Activated CD8-positive, alpha-beta memory T cell treated with anti-CD3 and anti-CD28 coated beads, Interleukin-2, amount 10 ng/mL, durations not matched to agents 7 days and 5 days (primary cell): Measurements from ENCODE around the gene TMEM258. TPM values are rescaled to one million over a fixed set of nuclear protein-coding genes. Genes with fewer than 3 reads are reported as not detected.

Experiments used
- ATAC-seq: fragments of 150-1000 bp; cut with Tn5 transposase; one replicate; pipeline ENCODE4 v1.10.0; 2021; ENCODE audit warnings: moderate library complexity
- CTCF ChIA-PET: fragments of 350-600 bp; sonication (Branson Sonifier 250); formaldehyde crosslinking; loops from one replicate; lab custom pipeline; 2021; ENCODE audit warnings: antibody characterized with exemption; lab: Charles Lee
- DNase-seq: peaks from one replicate; pipeline ENCODE4 v3.0.0-alpha.2; 2020
- H3K27ac Mint-ChIP-seq: one replicate; pipeline ENCODE4 v1.8.0; 2021; ENCODE audit warnings: mild to moderate bottlenecking, mixed read lengths
- H3K27me3 Mint-ChIP-seq: one replicate; pipeline ENCODE4 v1.8.0; 2021; ENCODE audit warnings: mixed read lengths
- H3K36me3 Mint-ChIP-seq: one replicate; pipeline ENCODE4 v1.8.0; 2021; ENCODE audit warnings: mild to moderate bottlenecking, mixed read lengths
- H3K4me1 Mint-ChIP-seq: one replicate; pipeline ENCODE4 v1.8.0; 2021; ENCODE audit warnings: mixed read lengths
- H3K4me3 Mint-ChIP-seq: one replicate; pipeline ENCODE4 v1.8.0; 2021; ENCODE audit warnings: mild to moderate bottlenecking, moderate library complexity, mixed read lengths
- H3K9me3 Mint-ChIP-seq: one replicate; pipeline ENCODE4 v1.8.0; 2022; ENCODE audit warnings: low read depth, mixed read lengths
- total RNA-seq, 2 experiments: library from RNA; stranded (reverse); gene quantifications; one replicate each; pipeline ENCODE4 v1.2.3, GENCODE V29; 2021

Gene TMEM258
- total RNA-seq, 2 experiments from 2014 or later, result 138 to 157 TPM

DNA sequence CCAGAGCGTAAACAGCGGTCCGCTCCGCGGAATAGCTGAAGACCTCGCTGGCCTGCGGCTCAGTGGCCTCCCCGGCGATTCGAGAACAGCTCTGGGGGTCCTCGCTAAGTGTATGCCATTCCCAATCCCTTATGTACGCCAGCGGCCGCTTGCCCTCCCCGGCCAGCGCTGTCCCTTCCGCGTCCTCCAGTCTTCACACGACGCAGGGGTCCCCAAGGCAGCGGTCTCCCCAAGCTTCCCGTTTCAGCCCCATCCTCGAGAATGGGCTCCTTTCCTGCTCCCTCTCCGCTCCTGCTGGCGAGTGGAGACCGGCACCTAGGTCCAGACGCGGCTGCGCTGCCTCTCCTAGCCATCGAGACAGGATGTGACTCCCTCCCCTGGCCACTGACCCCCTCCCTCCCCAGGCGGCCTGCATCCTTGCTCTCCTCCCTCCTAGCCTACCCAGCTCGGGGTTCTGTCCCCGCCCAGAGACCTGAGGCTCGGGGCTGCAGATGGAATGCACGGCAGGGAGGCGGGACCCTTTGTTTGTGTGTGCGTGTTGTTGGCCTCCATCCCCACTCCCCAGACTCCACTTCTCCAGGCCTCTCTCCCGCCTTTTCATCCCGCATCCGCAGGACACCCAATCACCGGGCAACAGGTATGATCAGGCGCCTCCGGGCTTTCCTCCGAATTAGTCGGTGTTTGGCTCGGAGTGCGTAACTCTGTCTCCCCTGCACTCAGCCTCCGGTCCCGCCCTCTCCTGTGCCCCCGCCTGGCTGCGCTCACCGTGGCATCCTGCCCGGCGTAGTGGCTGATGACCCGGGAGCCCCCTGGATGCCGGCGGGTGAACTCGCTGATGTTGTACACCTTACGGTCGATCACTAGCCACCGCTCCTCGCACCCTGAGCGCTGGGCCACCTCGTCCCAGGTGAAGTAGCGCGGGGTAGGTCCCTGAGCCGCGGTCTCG lies 23.7 kb upstream of the TMEM258 start:
- Mint-ChIP-seq H3K27ac (peak overlapping the region; percentile 91), H3K27me3 (peaks cover 15% of the 10 kb centered on the region), H3K4me1 (peaks cover 11% of the 10 kb centered on the region), H3K36me3 (peaks cover 22% of the 10 kb centered on the region), H3K4me3 (peak overlapping the region; percentile 92), H3K9me3 (no peaks in the 10 kb centered on the region)
- CTCF ChIA-PET, result interaction anchor here (1.0 to 10.5 kb wide), 12 partner anchors 8 to 515 kb away, joined by 3 to 173 read pairs (median 4); partner anchors contain the start of genes FADS2, FEN1 and TMEM258
- ATAC-seq (peak; percentile 68), DNase-seq (peak; percentile 80)

DNA sequence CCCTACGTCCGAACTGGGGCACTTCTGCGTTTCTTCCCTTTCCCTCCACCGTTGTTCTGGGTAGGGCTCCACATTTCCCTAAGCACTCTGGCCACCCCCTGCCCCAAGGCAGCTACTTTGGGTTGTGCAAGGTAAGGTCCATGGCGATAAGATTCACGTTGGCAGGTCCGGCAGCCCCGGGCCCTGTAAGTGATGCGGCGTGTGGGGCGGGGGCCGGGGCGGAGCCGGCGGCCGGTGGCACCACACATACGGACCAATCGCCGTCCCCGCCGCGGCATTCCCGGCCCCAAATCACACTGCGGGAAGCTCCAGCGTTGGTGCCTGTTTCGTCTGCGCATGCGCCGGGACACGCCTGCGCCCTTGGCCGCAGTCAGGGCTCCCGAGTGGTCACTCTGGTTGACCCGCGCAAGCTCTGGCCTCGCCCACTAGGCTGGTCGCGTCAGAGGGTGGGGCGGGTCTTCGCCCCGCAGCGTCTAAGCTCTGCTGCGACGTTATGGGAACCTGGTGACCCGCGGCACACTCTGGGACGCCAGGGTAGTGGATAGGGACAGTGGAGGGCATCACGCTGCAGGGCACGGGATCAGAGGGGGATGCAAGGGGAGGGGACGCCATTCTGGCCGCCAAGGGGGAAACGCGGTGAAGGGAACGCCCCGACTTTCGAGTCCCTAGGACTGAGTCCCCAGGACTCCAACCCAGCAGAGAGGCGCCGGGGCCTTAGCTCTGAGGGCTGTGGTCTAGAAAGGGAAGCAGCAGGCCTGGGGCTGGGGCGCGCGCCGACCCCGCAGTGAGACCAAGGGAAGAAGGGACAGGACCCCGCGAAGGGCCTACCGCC lies 22.8 kb upstream of the TMEM258 start:
- CTCF ChIA-PET, result interaction anchor here (1.0 to 10.5 kb wide), 14 partner anchors 9 to 515 kb away, joined by 3 to 173 read pairs (median 4); partner anchors contain the start of genes FADS2, FEN1 and TMEM258

DNA sequence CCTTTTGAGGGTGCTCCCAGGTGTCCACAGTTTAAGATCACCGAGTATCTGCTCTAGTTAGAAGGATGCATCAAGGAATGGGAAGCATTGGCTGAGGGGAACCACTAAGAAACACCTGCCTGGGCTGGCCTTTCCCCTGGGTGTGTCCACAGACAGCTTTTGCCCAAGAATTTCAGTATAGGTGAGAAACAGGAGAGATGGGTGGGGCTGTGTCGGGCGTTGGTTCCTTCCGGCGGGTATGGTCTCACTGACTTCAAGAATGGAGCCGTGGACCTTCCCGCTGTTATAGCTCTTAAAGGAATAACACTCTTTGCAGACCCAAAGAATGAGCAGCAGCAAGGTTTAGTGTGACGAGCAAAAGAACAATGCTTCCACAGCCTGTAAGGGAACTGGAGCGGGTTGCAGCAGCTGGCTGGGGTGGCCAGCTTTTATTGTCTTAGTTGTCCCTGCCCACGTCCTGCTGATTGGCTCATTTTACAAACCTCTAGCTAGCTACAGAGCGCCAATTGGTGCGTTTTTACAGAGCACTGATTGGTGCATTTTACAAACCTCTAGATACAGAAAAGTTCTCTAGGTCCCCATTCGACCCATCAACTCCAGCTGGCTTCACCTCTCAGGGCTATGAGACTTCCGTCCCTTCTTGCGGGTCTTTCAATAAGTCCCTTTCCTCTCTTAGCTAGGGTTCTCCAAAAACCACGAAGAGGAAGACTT lies 22.0 kb upstream of the TMEM258 start:
- ATAC-seq, result no peak
- CTCF ChIA-PET, result interaction anchor here (1.0 to 10.5 kb wide), 9 partner anchors 9 to 516 kb away, joined by 3 to 173 read pairs (median 5); partner anchors contain the start of genes FADS2, FEN1 and TMEM258
- peak; percentile 54 for DNase-seq
- Mint-ChIP-seq H3K27ac (peak overlapping the region; percentile 78), H3K27me3 (peaks cover 15% of the 10 kb centered on the region), H3K36me3 (peaks cover 33% of the 10 kb centered on the region), H3K4me3 (peak overlapping the region; percentile 92), H3K4me1 (peaks cover 11% of the 10 kb centered on the region), H3K9me3 (no peaks in the 10 kb centered on the region)

More for the DNA sequence above, 22.8 kb upstream of the TMEM258 start:
- Mint-ChIP-seq H3K9me3 (no peaks in the 10 kb centered on the region), H3K27ac (peak overlapping the region; percentile 90), H3K4me3 (peak overlapping the region; percentile 92), H3K27me3 (peaks cover 15% of the 10 kb centered on the region), H3K36me3 (peaks cover 27% of the 10 kb centered on the region), H3K4me1 (peaks cover 11% of the 10 kb centered on the region)
- DNase-seq, result peak; percentile 74
- ATAC-seq, result peak; percentile 43

DNA sequence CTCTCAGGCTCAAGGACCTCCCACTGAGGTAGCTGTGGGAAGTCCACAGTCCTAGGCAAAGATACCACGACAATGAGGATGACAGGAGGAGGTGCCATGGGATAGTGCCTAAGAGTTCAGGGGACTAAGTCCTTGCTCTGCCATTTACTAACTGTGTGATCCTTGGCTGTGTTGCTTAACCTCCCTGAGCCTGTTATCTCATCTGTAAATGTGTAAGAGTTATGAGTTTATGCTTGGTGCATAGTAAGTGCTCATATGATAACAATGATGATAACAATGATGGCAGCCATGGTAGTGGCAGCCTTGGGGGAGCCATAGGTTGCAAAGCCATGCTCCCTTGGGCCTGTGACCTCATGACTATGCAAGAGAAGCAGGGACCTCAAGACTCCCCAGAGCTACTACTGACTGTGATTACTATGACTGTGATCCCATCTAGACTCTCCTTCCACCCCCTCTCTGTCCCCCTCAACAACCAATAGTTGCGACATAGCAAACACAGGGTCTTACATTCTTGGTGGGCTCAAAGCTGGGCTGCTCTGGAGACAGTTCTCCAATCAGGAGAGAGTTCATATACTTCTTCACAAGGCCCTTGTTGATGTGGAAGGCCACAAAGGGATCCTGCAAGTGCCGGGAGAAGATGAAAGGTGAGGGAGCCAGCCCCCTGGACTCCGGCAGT lies 20.5 kb upstream of the TMEM258 start:
- Mint-ChIP-seq H3K4me3 (no peak overlapping the region), H3K27ac (no peak overlapping the region), H3K27me3 (peaks cover 8% of the 10 kb centered on the region), H3K9me3 (no peaks in the 10 kb centered on the region), H3K36me3 (peaks cover 34% of the 10 kb centered on the region), H3K4me1 (peaks cover 11% of the 10 kb centered on the region)
- DNase-seq, result no peak
- ATAC-seq, result no peak
- CTCF ChIA-PET, result interaction anchor here (1.1 to 10.5 kb wide), 6 partner anchors 16 to 269 kb away, joined by 3 to 173 read pairs (median 6); partner anchors contain the start of genes FADS2, FEN1 and TMEM258

DNA sequence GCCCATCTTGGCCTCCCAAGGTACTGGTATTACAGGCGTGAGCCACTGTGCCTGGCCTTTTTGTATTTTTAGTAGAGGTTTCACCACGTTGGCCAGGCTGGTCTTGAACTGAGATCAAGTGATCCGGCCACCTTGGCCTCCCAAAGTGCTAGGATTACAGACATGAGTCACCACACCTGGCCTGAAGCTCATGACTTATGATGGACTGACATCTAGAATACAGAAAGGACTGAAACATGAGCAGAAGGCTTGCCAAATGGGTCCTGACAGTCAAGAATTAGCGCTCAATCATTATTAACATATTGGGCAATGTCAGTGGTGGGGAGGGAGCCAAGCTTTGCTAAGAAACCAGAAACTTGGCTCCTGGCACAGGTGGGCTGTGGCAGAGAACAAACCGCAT lies 19.4 kb upstream of the TMEM258 start:
- Mint-ChIP-seq H3K4me3 (no peak overlapping the region), H3K4me1 (peaks cover 8% of the 10 kb centered on the region), H3K36me3 (peaks cover 41% of the 10 kb centered on the region), H3K27me3 (no peaks in the 10 kb centered on the region), H3K27ac (no peak overlapping the region), H3K9me3 (no peaks in the 10 kb centered on the region)
- no peak for DNase-seq
- ATAC-seq, result no peak
- CTCF ChIA-PET, result interaction anchor here (1.1 to 10.5 kb wide), 4 partner anchors 15 to 86 kb away, joined by 3 to 173 read pairs (median 4); partner anchors contain the start of genes FADS2, FEN1 and TMEM258

DNA sequence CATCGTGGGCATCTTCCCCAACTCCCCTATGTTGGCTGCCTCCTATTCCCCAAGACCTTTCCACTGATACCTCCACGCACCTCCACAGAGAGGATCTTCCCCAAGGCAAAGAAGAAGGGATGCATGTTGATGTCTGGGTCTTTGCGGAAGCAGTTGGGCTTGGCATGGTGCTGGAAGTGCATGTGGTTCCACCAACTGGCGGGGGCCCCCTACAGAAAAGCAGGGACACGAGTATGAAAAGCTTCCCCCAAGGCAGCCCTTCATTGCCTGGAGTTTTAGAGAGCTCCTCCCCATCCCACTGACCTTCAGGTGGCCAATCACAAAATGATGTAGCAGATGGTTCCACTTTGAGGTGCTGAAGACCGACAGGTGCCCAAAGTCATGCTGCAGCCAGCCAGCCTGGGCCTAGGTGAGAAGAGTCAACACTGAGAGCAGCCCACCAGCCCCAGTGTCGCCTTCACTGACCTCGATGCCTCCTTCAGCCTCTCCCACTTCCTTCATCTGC lies 18.3 kb upstream of the TMEM258 start:
- Mint-ChIP-seq H3K27me3 (no peaks in the 10 kb centered on the region), H3K27ac (no peak overlapping the region), H3K9me3 (no peaks in the 10 kb centered on the region), H3K36me3 (peaks cover 35% of the 10 kb centered on the region), H3K4me3 (no peak overlapping the region), H3K4me1 (peaks cover 5% of the 10 kb centered on the region)
- no peak for DNase-seq
- ATAC-seq, result no peak
- CTCF ChIA-PET, result interaction anchor here (2.1 to 10.5 kb wide), 2 partner anchors 14 to 87 kb away, joined by 5 to 173 read pairs; partner anchors contain the start of genes FEN1 and TMEM258

DNA sequence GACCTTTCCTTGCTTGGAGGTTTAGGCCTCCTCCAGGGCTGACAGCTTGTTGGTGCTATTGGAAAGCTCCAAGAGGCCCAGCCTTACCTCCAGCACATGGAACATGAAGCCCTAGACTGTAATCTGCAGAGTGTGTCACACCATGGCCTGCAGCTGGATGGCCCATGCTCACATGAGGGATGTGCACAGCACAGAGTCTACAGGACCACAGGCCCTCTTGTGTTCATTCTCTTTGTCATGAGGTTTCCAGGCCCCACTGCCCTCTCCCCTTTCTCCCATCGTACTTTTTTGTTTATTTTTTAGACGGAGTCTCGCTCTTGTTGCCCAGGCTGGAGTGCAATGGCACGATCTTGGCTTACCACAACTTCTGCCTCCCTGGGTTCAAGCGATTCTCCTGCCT lies 14.4 kb upstream of the TMEM258 start:
- Mint-ChIP-seq H3K27ac (no peak overlapping the region), H3K36me3 (peaks cover 28% of the 10 kb centered on the region)

DNA sequence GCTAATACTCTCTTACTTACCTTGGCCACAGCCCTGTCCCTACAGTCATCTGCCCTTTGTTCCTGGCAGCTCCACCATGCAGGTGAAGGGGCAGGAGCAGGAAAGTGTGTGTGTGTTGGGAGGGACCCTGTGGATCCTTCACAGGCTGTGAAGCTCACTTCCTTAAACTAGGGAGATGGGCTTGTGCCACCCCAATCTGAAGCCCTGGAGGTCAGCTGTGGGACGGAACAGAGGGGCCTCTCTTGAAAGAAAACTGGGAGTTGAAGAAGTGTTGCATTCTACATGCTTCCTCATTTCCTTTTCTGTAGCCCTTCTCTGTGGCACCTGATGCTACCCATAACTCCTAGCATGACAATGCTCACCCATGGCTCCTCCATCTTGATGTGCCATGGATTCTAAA lies 12.7 kb upstream of the TMEM258 start:
- CTCF ChIA-PET, result interaction anchor here (0.7 to 1.4 kb wide), 4 partner anchors 8 to 11 kb away, joined by 3 to 7 read pairs (median 4); no protein-coding TSS in a partner anchor
- H3K36me3 Mint-ChIP-seq, result peaks cover 26% of the 10 kb centered on the region
- DNase-seq (no peak), ATAC-seq (no peak)
- H3K4me3 Mint-ChIP-seq, result no peak overlapping the region
- no peaks in the 10 kb centered on the region for H3K27me3 Mint-ChIP-seq
- H3K9me3 Mint-ChIP-seq, result no peaks in the 10 kb centered on the region
- peaks cover 3% of the 10 kb centered on the region for H3K4me1 Mint-ChIP-seq
- H3K27ac Mint-ChIP-seq, result no peak overlapping the region

More for the DNA sequence above, 14.4 kb upstream of the TMEM258 start:
- DNase-seq, result no peak
- CTCF ChIA-PET, result interaction anchor here (0.9 to 2.1 kb wide), 3 partner anchors 9 to 275 kb away, joined by 3 to 12 read pairs (median 6); no protein-coding TSS in a partner anchor
- Mint-ChIP-seq H3K27me3 (no peaks in the 10 kb centered on the region), H3K9me3 (no peaks in the 10 kb centered on the region), H3K4me3 (no peak overlapping the region), H3K4me1 (no peaks in the 10 kb centered on the region)
- no peak for ATAC-seq

DNA sequence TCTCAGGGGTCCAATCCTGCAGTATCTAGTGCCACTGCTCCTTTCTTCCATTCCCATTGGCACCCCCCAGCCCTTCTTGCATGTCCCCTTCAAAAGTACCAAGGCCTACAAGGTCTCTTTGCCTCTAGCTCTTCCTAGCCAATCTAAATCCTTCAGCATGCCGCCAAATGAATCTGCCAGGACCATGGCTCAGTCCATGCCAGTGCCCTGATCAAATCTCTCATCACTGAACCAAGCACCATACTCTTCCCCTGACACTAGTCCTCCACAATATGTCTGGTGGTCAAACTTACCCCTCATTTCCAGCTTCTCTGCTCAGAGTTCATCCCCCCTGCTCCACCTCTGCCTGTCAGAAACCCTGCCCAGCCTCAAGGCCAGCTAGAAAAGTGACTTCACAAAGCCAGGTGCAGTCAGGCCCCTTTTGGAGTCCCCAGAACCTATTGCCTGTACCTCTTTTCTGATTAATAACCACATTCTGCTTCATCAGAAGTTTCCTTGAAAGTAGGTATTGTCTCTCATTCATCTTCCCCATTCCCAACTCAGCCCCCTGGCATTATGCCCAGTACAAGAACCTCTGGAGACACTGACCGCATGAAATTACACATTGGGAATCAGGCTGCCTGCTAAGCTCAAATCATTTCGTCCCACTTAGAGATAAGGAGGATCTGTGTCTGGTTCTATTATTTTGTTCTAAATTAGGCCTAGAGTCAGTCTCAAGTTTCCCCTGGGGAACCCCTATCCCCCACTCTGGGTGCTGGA lies 11.7 kb upstream of the TMEM258 start:
- Mint-ChIP-seq H3K9me3 (no peaks in the 10 kb centered on the region), H3K27me3 (no peaks in the 10 kb centered on the region), H3K4me1 (peaks cover 8% of the 10 kb centered on the region), H3K36me3 (peaks cover 27% of the 10 kb centered on the region), H3K27ac (no peak overlapping the region), H3K4me3 (no peak overlapping the region)
- no peak for DNase-seq
- ATAC-seq, result no peak
- CTCF ChIA-PET, result no interaction called here

DNA sequence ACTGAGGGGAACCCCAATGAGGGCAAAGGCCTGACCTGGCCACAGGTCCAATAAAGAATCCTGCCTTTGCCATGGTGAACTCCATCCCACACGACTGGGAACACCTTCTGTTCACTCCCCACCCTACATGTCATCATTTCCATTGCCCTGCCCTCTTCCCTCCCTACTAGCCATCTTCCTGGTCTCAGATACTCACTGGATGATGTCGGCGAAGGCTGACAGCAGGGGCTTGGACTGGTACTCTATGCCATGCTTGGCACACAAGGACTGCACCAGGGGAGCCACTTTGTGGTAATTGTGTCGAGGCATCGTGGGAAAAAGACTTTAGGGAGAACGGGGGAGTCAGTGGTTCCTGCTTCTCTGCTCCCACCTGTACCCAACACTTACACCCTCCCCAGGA lies 10.2 kb upstream of the TMEM258 start:
- no peak overlapping the region for H3K4me3 Mint-ChIP-seq
- no peaks in the 10 kb centered on the region for H3K27me3 Mint-ChIP-seq
- H3K4me1 Mint-ChIP-seq, result peaks cover 11% of the 10 kb centered on the region
- H3K27ac Mint-ChIP-seq, result no peak overlapping the region
- no peaks in the 10 kb centered on the region for H3K9me3 Mint-ChIP-seq
- CTCF ChIA-PET, result interaction anchor here (1.7 to 13.1 kb wide), 2 partner anchors 10 to 11 kb away, joined by 6 to 173 read pairs; partner anchors contain the start of genes FADS1, FEN1 and TMEM258
- no peak for ATAC-seq
- H3K36me3 Mint-ChIP-seq, result peaks cover 32% of the 10 kb centered on the region
- no peak for DNase-seq
